Measurements from ENCODE around the gene PAX7. TPM values are rescaled to one million over a fixed set of nuclear protein-coding genes. Genes with fewer than 3 reads are reported as not detected.

PAX7 gene
- total and polyA plus RNA-seq, 2 donors (not counting 1 experiment from before 2014, with no cell fraction given): not detected

- H3K4me3 ChIP-seq (ENCODE audit: control extremely low read depth in 1 of 5, extremely low read depth in 1 of 5, insufficient read depth in 1 of 5, low read depth in 2 of 5, low read length in 4 of 5): no peak overlapping the region
- H3K9ac ChIP-seq (ENCODE audit: low read length): no peak overlapping the region
- no peak overlapping the region for H3K4me3 Mint-ChIP-seq
- TF ChIP-seq, protein P1, sequence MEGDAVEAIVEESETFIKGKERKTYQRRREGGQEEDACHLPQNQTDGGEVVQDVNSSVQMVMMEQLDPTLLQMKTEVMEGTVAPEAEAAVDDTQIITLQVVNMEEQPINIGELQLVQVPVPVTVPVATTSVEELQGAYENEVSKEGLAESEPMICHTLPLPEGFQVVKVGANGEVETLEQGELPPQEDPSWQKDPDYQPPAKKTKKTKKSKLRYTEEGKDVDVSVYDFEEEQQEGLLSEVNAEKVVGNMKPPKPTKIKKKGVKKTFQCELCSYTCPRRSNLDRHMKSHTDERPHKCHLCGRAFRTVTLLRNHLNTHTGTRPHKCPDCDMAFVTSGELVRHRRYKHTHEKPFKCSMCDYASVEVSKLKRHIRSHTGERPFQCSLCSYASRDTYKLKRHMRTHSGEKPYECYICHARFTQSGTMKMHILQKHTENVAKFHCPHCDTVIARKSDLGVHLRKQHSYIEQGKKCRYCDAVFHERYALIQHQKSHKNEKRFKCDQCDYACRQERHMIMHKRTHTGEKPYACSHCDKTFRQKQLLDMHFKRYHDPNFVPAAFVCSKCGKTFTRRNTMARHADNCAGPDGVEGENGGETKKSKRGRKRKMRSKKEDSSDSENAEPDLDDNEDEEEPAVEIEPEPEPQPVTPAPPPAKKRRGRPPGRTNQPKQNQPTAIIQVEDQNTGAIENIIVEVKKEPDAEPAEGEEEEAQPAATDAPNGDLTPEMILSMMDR (IDR thresholded peaks at IDR 0.05): no peak
- no peak for TF ChIP-seq EZH2 (IDR thresholded peaks at IDR 0.05; ENCODE audit: borderline replicate concordance, insufficient read depth, low read depth, low read length, poor library complexity, severe bottlenecking)
- H3K27ac ChIP-seq (ENCODE audit: low read length in 2 of 2): no peak overlapping the region
- H3K27ac Mint-ChIP-seq: no peak overlapping the region
- ATAC-seq (ENCODE audit: low read depth) (no peak), DNase-seq (no peak)
- 78% methylated on average over 15 of the region's 15 CpGs for WGBS (ENCODE audit: insufficient coverage)
- H3K36me3 ChIP-seq (replicated peaks in 1 of 2; ENCODE audit: control extremely low read depth in 1 of 2, control insufficient read depth in 1 of 2, extremely low read depth in 1 of 2, insufficient read depth in 2 of 2, low read length in 1 of 2): no peaks in the 10 kb centered on the region
- no peaks in the 10 kb centered on the region for H3K79me2 ChIP-seq (ENCODE audit: control insufficient read depth, insufficient read depth, low read length)
- peaks cover 0 to 7% (median under 1%) of the 10 kb centered on the region in 4 experiments for H3K27me3 ChIP-seq (replicated peaks in 1 of 4; ENCODE audit: control extremely low read depth in 1 of 4, control insufficient read depth in 3 of 4, insufficient read depth in 4 of 4, low read length in 3 of 4)
- ChIA-PET POLR2A (no interaction called here), CTCF (no interaction called here)
- H3K9me3 ChIP-seq (ENCODE audit: control extremely low read depth in 1 of 3, control insufficient read depth in 2 of 3, insufficient read depth in 1 of 3, low read length in 2 of 3): peaks cover 0 to 3% (median 0%) of the 10 kb centered on the region in 3 donors
- intact Hi-C loops (cut with micrococcal nuclease): no loop called here
- H3K4me1 Mint-ChIP-seq: no peaks in the 10 kb centered on the region
- no peaks in the 10 kb centered on the region for H3K9me3 Mint-ChIP-seq (ENCODE audit: insufficient read depth)
- H3K27me3 Mint-ChIP-seq: peaks cover 21% of the 10 kb centered on the region
- H2AFZ ChIP-seq (ENCODE audit: insufficient read depth, low read depth, low read length, poor library complexity, severe bottlenecking): no peak overlapping the region
- H4K20me1 ChIP-seq (ENCODE audit: control insufficient read depth, insufficient read depth, low read length, poor library complexity, severe bottlenecking): no peaks in the 10 kb centered on the region
- H3K4me2 ChIP-seq (replicated peaks; ENCODE audit: low read depth, low read length, poor library complexity, severe bottlenecking): no peak overlapping the region
- no peaks in the 10 kb centered on the region for H3K4me1 ChIP-seq (ENCODE audit: control insufficient read depth in 2 of 2, insufficient read depth in 2 of 2, low read length in 2 of 2)
Measured at GRCh38 chr1:18734001-18734400, 103.4 kb downstream of the PAX7 start.

DNA sequence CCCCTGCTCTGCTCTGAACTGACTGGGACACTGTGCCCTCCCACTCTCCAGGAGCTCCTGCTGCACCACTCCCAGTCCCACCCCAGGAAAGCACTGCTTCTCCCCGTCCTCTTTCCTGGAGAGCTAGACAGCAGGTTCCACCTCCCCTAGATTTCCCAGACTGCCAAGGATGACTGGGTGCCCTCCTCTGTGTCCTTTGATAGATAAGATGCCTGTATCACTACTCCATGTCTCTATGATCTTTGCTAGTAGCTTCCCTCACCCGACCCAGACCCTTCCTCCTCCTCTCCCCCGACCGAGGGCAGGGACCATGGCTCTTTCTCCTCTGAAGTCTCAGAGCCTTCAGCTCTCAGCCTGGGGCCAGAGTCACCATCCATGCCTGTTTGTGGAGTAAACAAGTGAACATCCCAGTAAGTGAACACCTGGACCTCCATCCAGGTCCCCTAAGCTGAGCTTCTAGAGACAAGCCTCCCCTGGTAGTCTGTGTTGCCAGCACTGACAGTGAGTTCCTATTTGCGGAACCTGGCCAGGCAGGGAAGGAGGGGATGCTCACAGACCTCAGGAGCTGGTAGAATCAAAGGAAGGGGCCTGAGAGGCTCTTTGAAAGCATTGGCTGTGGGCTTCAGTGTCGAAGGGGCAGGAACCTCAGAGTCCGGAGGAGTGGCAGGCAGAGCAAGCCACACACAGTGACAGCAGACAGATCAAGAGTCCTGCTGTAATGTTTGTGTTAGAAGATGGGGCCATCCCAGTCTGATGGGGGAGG, 104.0 kb downstream of the PAX7 start:
- POLR2A ChIA-PET: no interaction called here
- H3K27me3 Mint-ChIP-seq: peaks cover 23% of the 10 kb centered on the region
- H3K4me3 ChIP-seq (ENCODE audit: control extremely low read depth in 1 of 5, extremely low read depth in 1 of 5, insufficient read depth in 1 of 5, low read depth in 2 of 5, low read length in 4 of 5): no peak overlapping the region
- peaks cover 0 to 3% (median 0%) of the 10 kb centered on the region in 3 donors for H3K9me3 ChIP-seq (ENCODE audit: control extremely low read depth in 1 of 3, control insufficient read depth in 2 of 3, insufficient read depth in 1 of 3, low read length in 2 of 3)
- no peaks in the 10 kb centered on the region for H3K4me1 ChIP-seq (ENCODE audit: control insufficient read depth in 2 of 2, insufficient read depth in 2 of 2, low read length in 2 of 2)
- no peak overlapping the region for H3K9ac ChIP-seq (ENCODE audit: low read length)
- no peaks in the 10 kb centered on the region for H3K36me3 ChIP-seq (replicated peaks in 1 of 2; ENCODE audit: control extremely low read depth in 1 of 2, control insufficient read depth in 1 of 2, extremely low read depth in 1 of 2, insufficient read depth in 2 of 2, low read length in 1 of 2)
- no peak for ATAC-seq (ENCODE audit: low read depth)
- 62% methylated on average over 6 of the region's 7 CpGs for WGBS (ENCODE audit: insufficient coverage)
- CTCF ChIA-PET: no interaction called here
- no peak overlapping the region for H3K27ac ChIP-seq (ENCODE audit: low read length in 2 of 2)
- no peaks in the 10 kb centered on the region for H3K4me1 Mint-ChIP-seq
- H3K4me2 ChIP-seq (replicated peaks; ENCODE audit: low read depth, low read length, poor library complexity, severe bottlenecking): no peak overlapping the region
- H3K79me2 ChIP-seq (ENCODE audit: control insufficient read depth, insufficient read depth, low read length): no peaks in the 10 kb centered on the region
- H3K4me3 Mint-ChIP-seq: no peak overlapping the region
- TF ChIP-seq EZH2 (IDR thresholded peaks at IDR 0.05; ENCODE audit: borderline replicate concordance, insufficient read depth, low read depth, low read length, poor library complexity, severe bottlenecking): no peak
- TF ChIP-seq, protein P1 (IDR thresholded peaks at IDR 0.05): no peak
- H3K9me3 Mint-ChIP-seq (ENCODE audit: insufficient read depth): no peaks in the 10 kb centered on the region
- H4K20me1 ChIP-seq (ENCODE audit: control insufficient read depth, insufficient read depth, low read length, poor library complexity, severe bottlenecking): no peaks in the 10 kb centered on the region
- no peak for DNase-seq
- H3K27me3 ChIP-seq (replicated peaks in 1 of 4; ENCODE audit: control extremely low read depth in 1 of 4, control insufficient read depth in 3 of 4, insufficient read depth in 4 of 4, low read length in 3 of 4): peaks cover 0 to 7% (median 1%) of the 10 kb centered on the region in 4 experiments
- intact Hi-C loops (cut with micrococcal nuclease): no loop called here
- no peak overlapping the region for H2AFZ ChIP-seq (ENCODE audit: insufficient read depth, low read depth, low read length, poor library complexity, severe bottlenecking)
- no peak overlapping the region for H3K27ac Mint-ChIP-seq

Data from B cell (primary cell).